ENCODE results near the gene PTEN.

Gene PTEN

DNA sequence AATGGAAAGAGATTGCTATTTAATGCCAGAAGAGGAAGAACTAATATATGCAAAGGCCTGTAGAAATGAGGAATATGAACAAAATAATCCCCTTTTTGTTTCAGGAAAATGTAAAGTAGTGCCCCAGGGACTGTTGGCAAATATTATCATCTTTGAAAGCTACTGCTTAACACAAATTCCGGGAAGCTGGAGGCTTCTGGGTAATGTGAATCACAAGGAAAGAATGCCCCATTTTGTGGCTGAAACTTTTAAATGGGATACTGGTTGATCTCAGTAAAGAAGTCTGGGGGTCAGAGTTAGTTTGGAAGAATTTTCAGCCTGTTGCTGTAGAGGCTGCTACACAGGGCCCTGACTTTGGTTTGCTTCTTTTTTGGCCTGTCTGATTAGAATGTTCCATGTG lies 141.0 kb downstream of the PTEN start:
- Histone ChIP-seq H3K9ac (ENCODE audit: low read length) (no peak overlapping the region), H3K27me3 (ENCODE audit: control insufficient read depth in 1 of 2, insufficient read depth in 2 of 2, low read length in 2 of 2) (no peaks in the 10 kb centered on the region), H3K9me3 (ENCODE audit: low read length) (no peaks in the 10 kb centered on the region), H3K27ac (ENCODE audit: low read depth, low read length) (no peak overlapping the region), H3K36me3 (ENCODE audit: insufficient read depth, low read length) (no peaks in the 10 kb centered on the region), H3K4me1 (ENCODE audit: insufficient read depth, low read length) (no peaks in the 10 kb centered on the region), H3K4me3 (ENCODE audit: low read depth in 1 of 2, low read length in 2 of 2) (no peak overlapping the region)

DNA sequence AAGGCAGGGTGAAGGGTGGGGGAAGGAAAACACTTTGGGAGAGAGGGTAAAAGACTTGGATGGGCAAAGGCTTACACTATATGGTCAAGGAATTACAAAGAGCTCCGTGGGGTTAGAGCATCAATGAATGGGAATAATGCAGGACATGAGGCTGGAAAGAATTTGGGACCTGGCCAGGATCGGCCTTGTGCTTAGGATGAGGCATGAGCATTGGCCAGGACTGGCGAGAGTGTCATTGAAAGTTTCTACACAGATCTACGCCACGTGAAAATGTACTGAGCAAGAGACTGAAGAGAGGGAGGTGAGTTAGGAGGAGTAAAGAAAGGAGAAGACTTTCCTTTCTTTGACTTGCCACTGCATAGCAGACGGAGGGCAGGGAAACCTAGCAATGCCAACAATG lies 142.8 kb downstream of the PTEN start:
- no peaks in the 10 kb centered on the region for H3K9me3 ChIP-seq (ENCODE audit: low read length)
- H3K4me1 ChIP-seq (ENCODE audit: insufficient read depth, low read length) = no peaks in the 10 kb centered on the region
- H3K27ac ChIP-seq (ENCODE audit: low read depth, low read length) = no peak overlapping the region
- no peaks in the 10 kb centered on the region for H3K27me3 ChIP-seq (ENCODE audit: control insufficient read depth in 1 of 2, insufficient read depth in 2 of 2, low read length in 2 of 2)
- H3K9ac ChIP-seq (ENCODE audit: low read length) = no peak overlapping the region
- no peaks in the 10 kb centered on the region for H3K36me3 ChIP-seq (ENCODE audit: insufficient read depth, low read length)
- H3K4me3 ChIP-seq (ENCODE audit: low read depth in 1 of 2, low read length in 2 of 2) = no peak overlapping the region

DNA sequence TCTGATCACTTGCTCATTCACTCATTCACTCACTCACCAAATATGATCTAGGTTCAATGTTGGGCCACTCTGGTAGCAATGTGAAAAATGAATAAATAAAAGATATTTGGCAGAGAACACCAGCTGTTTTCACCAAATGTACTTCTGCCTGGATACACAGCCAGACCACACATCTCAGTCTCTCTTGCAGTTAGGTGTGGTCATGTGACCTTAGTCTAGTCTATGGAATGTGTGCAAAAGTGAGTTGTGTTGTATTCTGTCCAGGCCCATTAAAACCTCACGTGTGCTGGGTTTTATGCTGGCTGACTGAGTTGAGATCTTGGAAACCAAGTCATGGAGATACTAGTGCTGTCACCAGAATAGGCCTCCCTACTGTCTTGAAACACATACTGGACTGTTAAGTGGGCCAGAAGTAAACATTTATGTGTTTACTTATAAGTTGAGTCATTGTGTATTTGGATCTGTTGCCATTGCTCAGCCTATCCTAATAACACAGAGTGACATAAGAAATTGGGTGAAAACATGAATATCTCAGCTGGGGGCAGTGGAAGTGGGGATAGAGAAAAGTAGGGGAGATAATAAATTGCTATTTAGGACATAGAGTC lies 145.5 kb downstream of the PTEN start:
- Histone ChIP-seq H3K27me3 (ENCODE audit: control insufficient read depth in 1 of 2, insufficient read depth in 2 of 2, low read length in 2 of 2) (no peaks in the 10 kb centered on the region), H3K4me3 (ENCODE audit: low read depth in 1 of 2, low read length in 2 of 2) (no peak overlapping the region), H3K9ac (ENCODE audit: low read length) (no peak overlapping the region), H3K27ac (ENCODE audit: low read depth, low read length) (no peak overlapping the region), H3K9me3 (ENCODE audit: low read length) (no peaks in the 10 kb centered on the region), H3K4me1 (ENCODE audit: insufficient read depth, low read length) (no peaks in the 10 kb centered on the region), H3K36me3 (ENCODE audit: insufficient read depth, low read length) (no peaks in the 10 kb centered on the region)

DNA sequence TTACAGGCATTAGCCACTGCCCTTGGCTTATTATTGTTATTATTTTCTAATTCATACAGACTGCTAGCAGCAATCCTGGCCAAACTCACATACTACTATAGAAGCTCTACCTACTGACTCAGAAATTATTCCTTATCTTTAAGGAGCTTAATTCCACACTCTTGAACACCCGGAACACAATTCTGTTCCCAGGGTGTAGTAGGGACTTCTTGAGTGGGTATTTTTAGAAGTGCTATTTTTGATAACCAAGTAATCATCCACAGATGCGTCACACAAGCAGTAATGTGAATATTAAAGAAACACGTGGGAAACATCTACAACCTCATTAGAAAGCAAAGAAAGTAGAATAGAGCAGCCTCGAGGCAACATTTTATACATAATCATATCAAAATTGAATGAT lies 149.2 kb downstream of the PTEN start:
- Histone ChIP-seq H3K27ac (ENCODE audit: low read depth, low read length) (no peak overlapping the region), H3K9ac (ENCODE audit: low read length) (no peak overlapping the region), H3K9me3 (ENCODE audit: low read length) (no peaks in the 10 kb centered on the region), H3K27me3 (ENCODE audit: control insufficient read depth in 1 of 2, insufficient read depth in 2 of 2, low read length in 2 of 2) (no peaks in the 10 kb centered on the region), H3K4me1 (ENCODE audit: insufficient read depth, low read length) (no peaks in the 10 kb centered on the region), H3K36me3 (ENCODE audit: insufficient read depth, low read length) (no peaks in the 10 kb centered on the region), H3K4me3 (ENCODE audit: low read depth in 1 of 2, low read length in 2 of 2) (no peak overlapping the region)

DNA sequence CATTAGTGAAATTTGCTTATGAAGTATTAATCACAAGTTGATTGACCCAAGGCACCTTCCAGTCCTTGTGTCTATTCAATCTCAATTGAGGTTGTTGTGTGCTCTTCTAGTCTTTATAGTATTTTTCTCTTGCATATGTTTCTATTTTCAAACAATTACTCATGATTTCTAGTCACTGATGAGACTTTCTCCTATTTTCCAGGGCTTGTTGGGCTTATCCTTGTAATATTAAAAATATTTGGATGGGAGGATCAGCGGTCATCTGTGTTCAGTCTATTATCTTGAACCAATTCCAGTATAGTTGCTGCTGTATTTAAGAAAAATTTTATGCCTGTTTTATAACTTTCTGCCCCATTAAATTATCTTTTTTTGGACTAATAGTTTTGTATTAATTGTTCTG lies 154.4 kb downstream of the PTEN start:
- Histone ChIP-seq H3K4me1 (ENCODE audit: insufficient read depth, low read length) (no peaks in the 10 kb centered on the region), H3K9ac (ENCODE audit: low read length) (no peak overlapping the region), H3K4me3 (ENCODE audit: low read depth in 1 of 2, low read length in 2 of 2) (no peak overlapping the region), H3K9me3 (ENCODE audit: low read length) (no peaks in the 10 kb centered on the region), H3K27ac (ENCODE audit: low read depth, low read length) (no peak overlapping the region), H3K36me3 (ENCODE audit: insufficient read depth, low read length) (no peaks in the 10 kb centered on the region), H3K27me3 (ENCODE audit: control insufficient read depth in 1 of 2, insufficient read depth in 2 of 2, low read length in 2 of 2) (no peaks in the 10 kb centered on the region)

DNA sequence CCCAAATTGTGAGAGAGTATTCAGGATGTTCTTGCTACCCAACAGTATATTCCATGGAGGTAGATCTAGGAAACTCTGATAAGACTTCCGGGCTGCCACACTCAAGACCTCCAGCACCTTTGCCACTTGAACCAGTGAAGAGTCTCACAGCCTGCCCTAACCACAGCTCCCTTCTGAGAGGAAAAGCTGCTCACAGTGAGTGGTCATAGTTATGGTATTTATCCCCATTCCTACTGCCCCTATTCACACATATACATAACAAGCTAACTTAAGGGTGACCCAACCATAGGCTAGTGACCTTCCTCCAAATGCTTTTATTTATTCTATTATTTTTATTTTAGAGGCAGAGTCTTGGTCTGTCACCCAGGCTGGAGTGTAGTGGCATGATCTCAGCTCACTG lies 156.3 kb downstream of the PTEN start:
- Histone ChIP-seq H3K9ac (ENCODE audit: low read length) (no peak overlapping the region), H3K9me3 (ENCODE audit: low read length) (no peaks in the 10 kb centered on the region), H3K4me3 (ENCODE audit: low read depth in 1 of 2, low read length in 2 of 2) (no peak overlapping the region), H3K36me3 (ENCODE audit: insufficient read depth, low read length) (no peaks in the 10 kb centered on the region), H3K27me3 (ENCODE audit: control insufficient read depth in 1 of 2, insufficient read depth in 2 of 2, low read length in 2 of 2) (no peaks in the 10 kb centered on the region), H3K27ac (ENCODE audit: low read depth, low read length) (no peak overlapping the region), H3K4me1 (ENCODE audit: insufficient read depth, low read length) (no peaks in the 10 kb centered on the region)

Data from muscle layer of colon (tissue), 2 donors.